GM04504 (cell line): ENCODE measurements around the gene MCTP1.

Experiments
- DNase-seq: peaks from one replicate; pipeline ENCODE4 v3.0.0-alpha.2; 2012; ENCODE audit warnings: low read depth

Gene MCTP1

GRCh38 chr5:94759022-94759421 lies 525.9 kb downstream of the MCTP1 start:
- DNase-seq, result no peak

- DNase-seq, result no peak
These were observed 530.1 kb downstream of the MCTP1 start for GRCh38 chr5:94754824-94755223.

- DNase-seq, result no peak
These were observed 533.4 kb downstream of the MCTP1 start for GRCh38 chr5:94751460-94751859.

DNA sequence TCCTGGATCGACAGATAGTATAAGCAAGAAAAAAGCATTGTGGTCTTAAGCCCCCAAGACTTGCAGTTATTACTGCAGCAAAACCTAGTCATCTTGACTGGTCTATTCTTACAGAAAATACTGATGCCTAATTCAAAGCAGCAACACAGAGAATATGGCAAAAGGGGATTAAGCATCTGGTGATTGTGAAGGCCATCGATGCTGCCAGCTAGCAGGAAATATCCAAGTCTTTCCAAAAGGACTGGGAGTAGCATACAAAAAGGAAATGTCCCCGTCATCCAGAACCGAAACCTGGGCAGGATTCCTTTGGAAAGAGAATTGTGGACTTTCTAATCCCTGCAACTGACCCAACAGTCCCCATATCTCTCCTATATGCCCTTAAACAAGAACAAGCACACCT lies 534.2 kb downstream of the MCTP1 start:
- DNase-seq, result no peak

DNA sequence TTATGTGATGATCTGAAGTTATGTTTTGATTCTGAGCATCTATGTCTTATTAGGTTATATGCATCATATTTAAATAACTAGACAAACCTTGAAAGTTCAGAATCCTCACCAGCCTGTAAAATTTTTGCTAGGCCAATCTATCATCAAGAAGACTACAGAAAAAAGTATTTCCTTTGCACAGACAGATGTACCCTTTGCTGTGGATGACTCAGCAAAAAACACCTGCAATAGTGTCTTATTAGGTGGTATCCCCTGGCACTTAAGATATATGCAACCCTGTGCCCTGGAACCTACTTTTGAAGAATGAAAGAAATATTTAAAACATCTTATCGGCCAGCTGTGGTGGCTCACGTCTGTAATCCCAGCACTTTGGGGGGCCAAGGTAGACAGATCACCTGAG lies 535.9 kb downstream of the MCTP1 start:
- no peak for DNase-seq

DNA sequence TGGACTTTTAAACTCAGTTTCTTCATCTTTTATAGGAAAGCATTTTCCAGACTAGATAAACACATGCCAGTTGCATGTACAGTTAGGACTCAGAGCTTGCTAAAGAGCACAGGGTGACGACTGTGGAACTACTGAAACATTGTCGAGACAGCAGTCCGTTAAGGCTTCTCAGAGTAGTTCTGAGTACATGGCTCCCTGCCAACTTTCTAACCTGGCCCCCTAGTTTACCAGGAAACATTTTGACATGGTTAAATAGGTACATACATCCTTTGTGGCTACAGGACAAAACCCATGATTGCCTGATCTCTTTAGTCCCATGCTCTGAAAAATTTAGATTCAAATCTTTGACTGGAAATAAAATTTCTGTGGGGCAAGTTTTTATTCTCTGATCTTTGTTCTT lies 536.7 kb downstream of the MCTP1 start:
- no peak for DNase-seq

GRCh38 chr5:94747371-94747770 lies 537.5 kb downstream of the MCTP1 start:
- DNase-seq, result no peak

- DNase-seq, result no peak
These were observed 538.2 kb downstream of the MCTP1 start for GRCh38 chr5:94746731-94747124.

GRCh38 chr5:94745786-94746730 lies 538.8 kb downstream of the MCTP1 start:
- DNase-seq, result no peak

GRCh38 chr5:94744906-94745305 lies 540.0 kb downstream of the MCTP1 start:
- no peak for DNase-seq

- DNase-seq, result no peak
These were observed 542.0 kb downstream of the MCTP1 start for GRCh38 chr5:94742852-94743251.

GRCh38 chr5:94740286-94740685 lies 544.6 kb downstream of the MCTP1 start:
- DNase-seq, result no peak

- DNase-seq, result no peak
These were observed 548.4 kb downstream of the MCTP1 start for GRCh38 chr5:94736498-94736897.

- DNase-seq, result no peak
These were observed 553.4 kb downstream of the MCTP1 start for GRCh38 chr5:94731471-94731870.

DNA sequence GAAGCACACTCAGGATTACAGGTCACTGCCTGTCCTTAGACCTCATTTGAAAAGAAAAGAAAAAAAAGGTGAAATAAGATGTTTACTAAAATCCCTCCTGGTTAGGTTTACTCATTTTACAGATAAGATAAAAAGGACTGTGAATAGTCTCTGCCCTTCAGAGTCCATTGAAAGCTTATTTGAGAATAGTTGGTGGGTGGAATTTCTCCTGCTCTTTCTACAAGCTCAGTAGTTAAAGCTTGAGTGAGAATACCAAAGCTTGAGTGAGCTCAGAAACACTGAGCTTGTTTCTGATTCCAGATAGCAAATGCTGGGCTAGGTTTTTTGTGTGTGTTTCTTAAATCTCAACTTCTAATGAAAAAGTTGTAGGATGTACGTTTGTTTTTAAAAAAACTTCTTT lies 559.8 kb downstream of the MCTP1 start:
- no peak for DNase-seq

DNA sequence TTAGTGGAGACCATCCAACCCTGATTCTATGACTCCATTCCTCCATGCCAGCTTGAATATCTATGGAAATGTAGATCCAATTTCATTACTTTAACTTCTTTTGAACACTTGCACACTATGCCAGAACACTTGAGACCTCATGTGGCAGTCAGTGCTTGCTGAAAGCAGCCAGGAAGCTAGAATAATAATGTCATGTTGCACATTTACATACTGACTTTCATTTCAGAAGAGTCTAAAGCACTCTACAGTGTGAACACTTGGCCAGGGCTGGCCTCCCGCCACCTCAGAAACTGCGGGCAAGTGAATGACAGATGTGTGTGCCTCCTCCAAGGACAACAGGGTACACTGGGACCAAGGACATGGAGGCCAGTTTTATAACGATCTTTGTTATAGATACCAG lies 569.1 kb downstream of the MCTP1 start:
- no peak for DNase-seq

DNA sequence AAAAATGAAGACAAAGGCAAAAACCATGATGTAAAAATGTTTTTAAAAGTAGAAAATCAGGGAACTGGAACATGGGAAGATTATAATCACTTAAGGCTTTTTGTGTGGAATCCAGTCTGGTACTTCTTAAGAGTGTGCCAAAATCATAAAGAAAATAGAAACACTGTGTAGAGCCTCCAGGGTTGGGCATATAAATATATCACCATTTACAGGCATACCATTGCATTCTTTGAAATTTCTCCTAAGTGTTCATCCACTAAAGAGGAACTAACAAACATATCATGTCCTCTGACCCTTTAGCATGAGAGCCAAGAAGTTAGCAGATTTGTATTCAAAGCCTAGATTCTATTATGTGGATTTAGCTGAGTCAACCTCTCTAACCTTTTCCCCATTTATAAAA lies 573.1 kb downstream of the MCTP1 start:
- DNase-seq, result no peak

DNA sequence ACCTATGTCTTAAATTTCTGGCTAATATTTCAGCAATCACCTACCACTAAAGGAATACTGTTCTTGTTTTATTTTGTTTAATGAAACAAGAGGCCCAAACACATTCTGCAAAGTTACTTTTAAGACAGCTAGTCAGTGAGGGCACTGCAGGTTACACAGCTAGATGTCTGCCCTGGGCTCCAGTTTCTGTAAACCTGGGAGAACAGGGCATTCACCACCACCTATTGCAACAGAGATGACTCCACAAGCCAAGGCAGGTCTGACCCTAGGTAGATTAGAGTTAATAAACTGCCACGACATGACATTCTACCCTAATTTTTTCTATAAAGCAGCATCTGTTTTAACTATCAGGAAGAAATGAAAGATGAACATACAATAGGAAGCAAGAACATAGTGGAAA lies 575.6 kb downstream of the MCTP1 start:
- DNase-seq, result no peak

DNA sequence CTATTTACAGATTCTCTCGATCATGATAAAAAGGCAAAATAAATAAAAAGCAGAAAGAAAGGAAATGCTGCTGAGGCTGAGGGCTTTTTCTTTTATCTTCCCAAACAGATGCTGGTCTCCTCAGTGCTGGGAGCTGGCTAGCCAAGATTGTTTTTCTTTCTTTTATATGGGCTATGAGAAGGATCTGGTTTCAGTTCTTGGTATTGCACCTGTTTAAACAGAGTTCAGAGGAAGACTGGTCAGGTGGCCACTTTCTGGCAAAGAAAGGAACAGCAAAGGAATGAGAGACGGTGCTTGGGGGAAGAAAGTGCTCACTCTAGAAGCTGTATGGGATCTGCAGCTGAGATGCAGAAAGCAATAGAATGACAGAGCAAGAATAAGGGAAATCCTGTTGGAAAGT lies 577.5 kb downstream of the MCTP1 start:
- no peak for DNase-seq

- no peak for DNase-seq
These were observed 579.5 kb downstream of the MCTP1 start for GRCh38 chr5:94705427-94705826.

GRCh38 chr5:94702729-94703128 lies 582.2 kb downstream of the MCTP1 start:
- DNase-seq, result no peak

GRCh38 chr5:94700592-94700991 lies 584.3 kb downstream of the MCTP1 start:
- DNase-seq, result no peak

- no peak for DNase-seq
These were observed 585.3 kb downstream of the MCTP1 start for GRCh38 chr5:94699562-94699961.

DNA sequence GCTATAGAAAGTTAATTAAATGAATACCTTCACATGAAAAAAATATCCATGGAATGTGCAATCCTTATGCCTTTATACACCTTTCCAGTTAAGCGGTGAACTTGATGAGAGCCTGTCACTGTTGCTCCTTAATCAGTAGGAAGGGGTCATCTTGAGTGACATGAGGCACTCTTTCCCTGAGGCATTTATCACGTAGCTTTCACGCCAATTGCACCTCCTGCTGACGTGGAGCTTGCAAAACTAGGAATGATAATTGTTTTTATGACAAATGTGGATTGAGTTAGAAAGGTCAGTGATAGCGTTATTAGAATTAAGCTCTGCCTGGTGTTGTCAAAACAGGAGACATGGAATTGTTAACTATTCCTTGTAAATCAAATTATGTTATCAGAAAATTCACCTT lies 586.7 kb downstream of the MCTP1 start:
- no peak for DNase-seq
